ENCODE data around the gene SPAG17.
"Not testable (repeated sequence)": the region's sequence is repeated elsewhere in the genome, so short reads cannot be mapped to it uniquely, and the experiment has no call there.

Gene SPAG17

GRCh38 chr1:117967477-117967876 lies 217.6 kb downstream of the SPAG17 start:
- no peak for DNase-seq

DNA sequence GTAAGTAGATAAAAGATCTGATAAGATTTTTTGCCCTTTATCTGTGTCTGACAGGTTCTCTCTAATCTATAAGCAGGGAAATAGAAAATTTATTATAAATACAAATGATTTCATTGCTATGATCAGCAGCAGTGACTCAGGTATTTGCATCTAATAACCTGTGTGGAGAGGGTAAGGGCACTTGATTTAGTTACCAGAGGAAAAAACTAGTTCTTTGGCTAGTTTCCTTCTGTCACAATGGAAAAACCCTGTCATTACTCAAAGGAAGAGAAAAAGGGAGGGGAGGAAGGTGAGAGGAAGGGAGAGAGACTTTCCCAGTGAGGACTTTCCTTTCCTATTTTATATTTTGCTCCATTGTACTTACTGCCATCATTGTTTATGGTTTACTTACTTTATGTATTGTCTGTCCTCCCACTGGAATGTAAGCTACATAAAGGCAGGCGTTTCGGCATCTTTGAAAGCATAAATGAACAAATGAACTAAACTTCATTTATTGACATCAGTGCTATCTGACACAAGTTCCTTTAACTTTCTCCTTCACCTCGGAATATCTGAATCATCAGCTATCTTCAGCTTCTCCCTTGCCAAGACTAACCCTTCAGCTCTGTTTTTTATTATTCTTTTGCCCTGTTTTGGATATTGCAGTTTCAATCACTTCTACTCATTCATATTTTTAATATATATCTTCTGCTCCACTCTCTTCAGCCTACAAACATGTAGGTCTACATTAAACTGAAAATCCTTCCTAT lies 220.6 kb downstream of the SPAG17 start:
- no peak for DNase-seq

GRCh38 chr1:117959364-117959763 lies 225.7 kb downstream of the SPAG17 start:
- DNase-seq = no peak

DNA sequence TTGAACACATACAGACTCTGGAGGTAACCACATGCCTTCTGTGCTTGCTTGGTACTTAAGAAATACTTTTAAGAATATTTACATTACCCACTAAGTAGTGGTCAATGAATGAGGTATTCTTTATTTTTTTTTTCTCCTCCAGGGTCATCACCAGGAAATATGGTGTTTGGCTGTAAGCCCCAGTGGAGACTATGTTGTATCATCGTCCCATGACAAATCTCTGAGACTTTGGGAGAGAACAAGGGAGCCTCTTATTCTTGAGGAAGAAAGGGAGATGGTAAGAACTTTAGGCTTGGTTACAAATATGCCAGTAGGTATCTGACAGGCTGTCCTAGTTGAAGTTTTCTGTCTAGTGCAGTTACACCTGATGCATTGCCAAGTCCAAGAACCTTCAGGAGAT lies 232.6 kb downstream of the SPAG17 start:
- no peak for DNase-seq

GRCh38 chr1:117942293-117942692 lies 242.7 kb downstream of the SPAG17 start:
- no peak for DNase-seq

DNA sequence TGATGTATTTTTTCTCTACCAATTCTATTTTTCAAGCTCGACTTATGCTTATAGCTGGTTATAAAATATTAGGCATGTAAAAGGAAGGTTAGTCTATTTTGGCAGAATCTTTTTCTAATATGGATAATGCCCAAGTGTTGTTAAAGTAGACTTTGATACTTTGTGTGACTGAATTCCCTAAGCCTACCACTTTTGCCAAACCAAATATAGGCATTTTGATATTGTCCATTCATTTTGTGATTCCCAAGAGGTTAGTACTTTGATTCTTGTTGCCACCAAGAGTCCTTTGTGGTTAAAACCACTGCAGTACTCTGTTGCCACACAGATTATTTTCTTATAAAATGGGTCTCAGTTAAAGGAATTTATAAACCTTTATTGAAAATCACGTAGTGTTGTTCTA lies 251.3 kb downstream of the SPAG17 start:
- no peak for DNase-seq

- DNase-seq = no peak
Observed at GRCh38 chr1:117932576-117932975, 252.5 kb downstream of the SPAG17 start.

DNA sequence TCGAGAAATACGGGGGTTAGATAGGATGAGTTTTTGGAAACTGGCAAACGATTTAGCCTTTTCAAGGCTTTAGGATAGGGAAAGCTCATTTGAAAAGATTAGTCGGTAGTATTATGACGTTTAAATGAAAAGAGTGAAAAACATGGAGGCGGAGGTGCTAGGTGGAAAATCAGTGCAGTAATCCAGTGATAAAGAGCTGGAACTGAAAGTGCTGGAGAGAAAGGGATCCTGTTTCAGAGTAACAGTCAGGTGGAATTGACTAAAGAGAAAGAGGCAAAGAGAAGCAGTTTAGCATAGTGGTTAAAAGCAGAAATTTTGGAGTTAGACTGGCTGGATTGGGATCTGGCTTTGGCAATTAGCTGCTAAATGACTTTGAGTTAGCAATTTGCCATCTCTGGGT lies 254.5 kb downstream of the SPAG17 start:
- DNase-seq = no peak

DNA sequence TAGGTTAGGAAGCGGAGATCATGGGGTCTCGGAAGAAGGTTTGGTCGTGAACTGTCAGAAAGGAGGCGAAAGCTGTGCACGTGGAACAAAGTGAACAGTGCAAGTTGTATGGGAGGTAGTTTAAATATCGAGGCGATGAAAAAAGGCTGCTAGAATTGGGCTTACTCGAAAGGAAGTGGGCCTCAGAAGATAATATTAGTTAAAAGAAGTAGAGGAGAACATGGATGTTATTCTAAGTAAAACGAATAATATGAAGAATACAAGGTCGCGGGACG lies 254.9 kb downstream of the SPAG17 start:
- DNase-seq = no peak

GRCh38 chr1:117929343-117930172 lies 255.5 kb downstream of the SPAG17 start, which contains the start of the genes GDAP2 and WDR3:
Gene GDAP2 (minus strand): TSS chr1:117929621. CDS start chr1:117920357, 9,264 bp downstream.
Gene WDR3 (plus strand): TSS chr1:117929739. CDS start chr1:117933320, 3,581 bp downstream.
- peak; percentile 81 to 89 for DNase-seq

DNA sequence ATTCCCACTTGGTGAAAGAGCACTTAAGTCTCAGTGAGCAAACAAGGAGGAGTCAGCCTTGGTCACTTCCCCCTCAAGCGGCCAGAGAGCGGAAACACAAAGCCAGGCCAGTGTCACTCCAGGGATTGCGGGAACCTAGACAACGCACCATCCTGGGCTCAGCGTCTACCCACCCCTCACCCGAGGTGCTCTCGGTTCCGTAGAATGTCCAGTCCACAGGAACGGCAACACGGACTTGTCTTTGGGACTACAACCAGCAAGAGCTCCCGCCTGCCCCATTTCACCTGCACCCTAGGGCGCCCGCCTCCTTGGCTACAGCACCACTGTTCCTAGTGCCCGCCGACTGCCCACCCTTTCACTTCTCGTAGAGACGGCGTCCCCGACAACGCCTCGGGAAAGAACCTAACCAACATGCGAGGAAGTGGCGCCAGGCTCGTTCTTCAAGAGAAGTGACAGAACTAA lies 256.1 kb downstream of the SPAG17 start:
- no peak for DNase-seq

- DNase-seq = no peak
Observed at GRCh38 chr1:117925981-117926380, 259.0 kb downstream of the SPAG17 start.

DNA sequence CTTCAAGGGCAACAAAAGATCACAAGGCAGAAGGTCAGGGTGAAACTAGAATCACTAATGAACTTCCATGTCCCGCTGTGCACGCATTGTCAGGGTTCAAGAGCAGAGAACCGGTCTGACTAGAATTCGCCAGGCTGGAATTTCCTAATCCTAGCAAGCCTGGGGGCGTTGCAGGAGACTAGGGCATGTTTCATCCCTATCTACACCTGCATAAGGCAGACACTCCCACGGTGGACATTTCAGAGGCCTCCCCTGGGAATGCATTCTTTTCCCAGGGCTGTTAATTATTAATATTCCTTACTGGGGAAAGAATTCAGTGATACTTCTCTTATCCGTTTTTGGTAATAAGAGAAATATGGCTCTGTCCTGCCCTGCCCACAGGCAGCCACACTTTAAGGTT lies 262.3 kb downstream of the SPAG17 start:
- DNase-seq = not testable (repeated sequence)

- DNase-seq = no peak
Observed at GRCh38 chr1:117921991-117922390, 263.0 kb downstream of the SPAG17 start.

GRCh38 chr1:117919376-117919775 lies 265.7 kb downstream of the SPAG17 start:
- DNase-seq = no peak

- DNase-seq = no peak
Observed at GRCh38 chr1:117911051-117911450, 274.0 kb downstream of the SPAG17 start.

DNA sequence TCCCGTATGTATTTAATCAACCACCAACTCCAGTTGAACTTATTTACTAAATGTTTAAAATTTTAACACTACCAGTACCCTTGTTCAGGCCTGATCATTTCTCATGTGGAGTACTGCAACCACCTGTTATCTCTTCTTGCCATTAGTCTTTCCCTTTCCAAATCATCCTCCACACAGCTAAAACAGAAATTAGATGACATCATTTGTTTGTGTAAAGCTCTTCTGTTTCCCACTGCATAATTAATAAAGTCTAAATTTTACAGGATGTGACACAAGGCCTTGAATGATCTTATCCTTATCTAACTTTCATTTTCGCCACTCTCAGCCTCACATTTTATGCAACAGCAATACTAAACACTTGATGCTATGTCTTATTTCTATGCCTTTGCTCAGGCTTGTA lies 280.0 kb downstream of the SPAG17 start:
- DNase-seq = no peak

DNA sequence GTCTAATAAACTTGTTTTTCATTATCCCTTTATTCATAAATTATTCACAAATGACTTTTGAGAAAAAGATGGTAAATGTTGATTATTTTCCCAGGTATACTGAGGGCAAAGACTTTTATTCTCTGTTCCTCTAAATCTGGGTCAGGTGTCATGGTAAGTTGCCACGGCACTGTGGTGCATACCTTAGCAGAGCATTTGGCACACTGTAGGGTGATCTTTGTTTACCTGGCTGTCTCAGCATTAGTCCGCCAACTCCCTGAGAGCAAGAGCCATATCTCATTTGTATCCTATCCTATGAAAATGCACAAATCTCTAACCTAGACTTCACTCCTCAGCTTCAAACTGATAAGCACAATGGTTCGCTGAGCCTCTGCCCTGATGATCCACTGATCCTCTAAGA lies 280.5 kb downstream of the SPAG17 start:
- DNase-seq = no peak
